GM21529 (cell line): ENCODE data around the gene KRT33B.
"Not testable (repeated sequence)": the region's sequence is repeated elsewhere in the genome, so short reads cannot be mapped to it uniquely, and the experiment has no call there.

Experiments
- ATAC-seq: cut with Tn5 transposase; IDR thresholded peaks from one replicate; pipeline ENCODE4 v1.9.1; 2021; ENCODE audit not compliant: unreplicated experiment

KRT33B gene

GRCh38 chr17:41369713-41370112 lies at the start of gene KRT33B:
TSS of gene KRT33B (minus strand) at chr17:41369813. CDS start at chr17:41369750, 63 bp downstream.
- ATAC-seq, result no peak

DNA sequence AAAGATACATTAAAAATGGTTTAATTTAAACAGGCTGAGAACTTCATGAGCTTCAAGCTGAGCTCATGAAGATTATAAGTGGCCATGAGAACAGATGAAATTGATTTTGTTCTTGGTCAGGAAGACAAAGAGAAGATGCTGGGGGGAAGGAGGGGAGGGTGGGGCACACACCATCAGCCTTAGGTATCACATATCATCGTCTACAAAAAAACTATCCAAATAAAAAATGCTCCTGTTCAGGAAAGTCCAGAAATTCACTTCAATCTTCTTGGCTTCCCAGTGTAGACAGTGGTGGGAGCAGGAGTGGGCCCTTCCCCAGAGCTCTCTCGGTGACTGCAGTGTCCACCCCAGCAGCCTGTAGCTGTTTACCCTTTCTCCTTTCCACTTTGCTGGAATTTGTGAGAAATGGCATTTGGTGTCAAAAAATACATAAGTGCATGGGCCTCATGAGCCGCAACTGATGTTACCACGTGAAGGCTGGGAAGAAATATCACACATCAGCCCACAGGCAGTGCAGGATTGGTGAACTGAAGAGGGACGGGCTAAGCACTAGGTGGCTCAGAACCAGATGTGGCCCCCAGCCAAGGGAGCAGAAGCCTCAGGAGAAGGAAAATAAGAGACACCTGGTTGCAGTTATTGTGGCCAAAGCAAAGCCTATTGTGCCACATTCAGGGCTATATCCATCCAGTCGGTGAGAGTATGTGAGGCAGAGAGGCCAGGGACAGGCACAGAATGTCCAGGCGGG lies 48.7 kb upstream of the KRT33B start:
- ATAC-seq, result no peak

DNA sequence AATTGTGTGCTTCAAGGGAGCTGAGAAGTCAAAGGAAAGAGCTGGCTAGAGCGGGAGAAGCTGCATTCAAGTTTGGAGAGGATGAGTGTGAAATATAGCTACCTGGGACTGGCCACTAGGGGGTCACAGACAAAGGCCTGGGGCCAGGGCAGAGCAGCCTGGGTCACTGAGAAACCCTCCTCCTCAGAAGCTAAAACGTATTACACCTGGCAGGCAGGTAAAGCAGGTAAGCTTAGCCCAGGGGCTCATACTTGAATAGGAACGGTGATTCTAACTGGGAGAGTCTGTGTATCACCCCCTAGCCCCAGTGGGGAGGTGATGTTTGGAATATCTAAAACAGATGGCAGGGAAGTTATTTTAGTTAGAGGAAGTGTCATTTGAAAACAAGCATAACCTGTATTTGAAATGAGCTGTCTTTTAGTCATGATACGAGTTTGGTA lies 48.0 kb upstream of the KRT33B start:
- no peak for ATAC-seq

GRCh38 chr17:41417127-41417526 lies 47.5 kb upstream of the KRT33B start:
- ATAC-seq, result no peak

GRCh38 chr17:41416479-41416878 lies 46.9 kb upstream of the KRT33B start:
- no peak for ATAC-seq

GRCh38 chr17:41415833-41416335 lies 46.3 kb upstream of the KRT33B start:
- no peak for ATAC-seq

DNA sequence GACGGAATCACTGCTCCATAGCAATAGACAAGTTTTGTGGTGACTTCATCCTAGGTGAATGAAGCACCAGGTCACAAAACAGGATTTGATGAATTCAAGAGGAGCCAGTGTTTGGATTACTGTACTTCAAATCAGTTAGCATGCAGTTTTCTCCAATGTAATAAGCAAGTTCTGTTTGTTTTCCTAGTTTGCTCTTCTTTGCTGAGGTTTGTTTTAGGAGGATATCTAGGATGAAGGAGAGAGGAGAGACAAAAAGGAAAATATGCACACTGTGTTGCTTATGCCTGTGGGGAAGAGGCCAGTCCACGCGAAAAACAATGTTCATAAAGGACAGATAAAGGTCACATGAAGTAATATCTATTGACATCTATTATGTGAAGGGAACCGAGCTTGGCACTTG lies 45.8 kb upstream of the KRT33B start:
- no peak for ATAC-seq

DNA sequence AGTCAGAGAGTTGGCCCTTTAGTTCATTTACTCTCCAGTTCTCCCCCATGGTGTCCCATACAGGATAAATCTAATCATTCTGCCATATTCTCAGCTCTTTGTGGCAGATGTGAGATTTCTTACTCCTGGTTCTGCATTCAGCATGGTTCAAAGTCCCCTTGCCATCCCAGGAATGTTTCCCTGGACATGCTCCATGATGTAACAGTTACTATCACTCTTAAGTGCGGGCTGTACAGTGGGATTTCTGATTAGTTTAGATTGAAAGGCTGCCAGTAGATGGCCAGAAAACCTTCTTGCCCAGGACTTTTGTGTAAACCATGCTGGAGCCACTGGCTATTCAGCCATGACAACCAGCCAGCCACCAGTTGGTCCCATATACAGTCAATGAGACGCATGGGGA lies 44.4 kb upstream of the KRT33B start:
- ATAC-seq, result no peak

DNA sequence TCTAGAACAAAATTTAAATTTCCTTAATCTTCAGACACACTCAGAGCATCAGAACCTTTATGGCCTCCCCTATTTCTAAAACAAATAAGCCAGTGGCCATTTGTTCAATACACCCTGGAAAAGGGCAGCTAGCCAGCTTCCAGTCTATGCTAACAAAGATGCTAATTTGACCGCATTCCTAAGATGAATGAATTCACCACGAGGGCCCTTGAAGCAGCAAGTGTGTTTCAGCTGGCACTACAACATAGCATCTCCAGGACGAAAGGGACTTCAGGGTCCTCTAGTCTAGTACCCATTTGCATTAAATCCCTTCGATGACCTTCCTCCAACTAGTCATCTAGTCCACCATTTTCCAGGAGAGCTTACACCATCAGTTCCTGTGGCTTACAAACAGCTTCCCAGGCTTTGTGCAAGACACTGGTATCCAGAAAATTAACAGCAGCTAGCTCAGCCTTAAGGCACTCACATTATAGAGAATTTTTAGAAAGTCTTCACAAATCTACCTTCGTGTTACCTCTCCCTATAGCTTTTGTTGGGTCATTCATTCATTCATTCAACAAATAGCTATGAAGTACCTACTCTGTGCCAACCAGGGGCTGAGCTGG lies 43.8 kb upstream of the KRT33B start:
- ATAC-seq, result no peak

GRCh38 chr17:41411072-41411840 lies 41.6 kb upstream of the KRT33B start:
- ATAC-seq, result no peak

GRCh38 chr17:41407226-41407625 lies 37.6 kb upstream of the KRT33B start:
- ATAC-seq, result no peak

GRCh38 chr17:41406205-41406604 lies 36.6 kb upstream of the KRT33B start:
- no peak for ATAC-seq

GRCh38 chr17:41404024-41404671 lies 34.5 kb upstream of the KRT33B start:
- ATAC-seq, result no peak

GRCh38 chr17:41403404-41404023 lies 33.9 kb upstream of the KRT33B start:
- no peak for ATAC-seq

- ATAC-seq, result no peak
Measured at GRCh38 chr17:41402161-41402560, 32.5 kb upstream of the KRT33B start.

- ATAC-seq, result no peak
Measured at GRCh38 chr17:41396996-41397660, 27.5 kb upstream of the KRT33B start, which contains the start of gene KRT31. TSS of gene KRT31 (minus strand) at chr17:41397608. CDS start at chr17:41397539, 69 bp downstream.

- ATAC-seq, result no peak
Measured at GRCh38 chr17:41396340-41396739, 26.7 kb upstream of the KRT33B start.

GRCh38 chr17:41395611-41396010 lies 26.0 kb upstream of the KRT33B start:
- ATAC-seq, result no peak

GRCh38 chr17:41395044-41395443 lies 25.4 kb upstream of the KRT33B start:
- not testable (repeated sequence) for ATAC-seq
